OCI-M1 (cell line): Measurements from ENCODE around the gene EID3.
"Not testable (repeated sequence)": the region's sequence is repeated elsewhere in the genome, so short reads cannot be mapped to it uniquely, and the experiment has no call there.

ENCODE experiments used
- DNase-seq: peaks from one replicate; lab custom pipeline; 2025; lab: John Stamatoyannopoulos, UW

The EID3 gene

GRCh38 chr12:104312654-104313053, 9.1 kb downstream of the EID3 start:
- no peak for DNase-seq

DNA sequence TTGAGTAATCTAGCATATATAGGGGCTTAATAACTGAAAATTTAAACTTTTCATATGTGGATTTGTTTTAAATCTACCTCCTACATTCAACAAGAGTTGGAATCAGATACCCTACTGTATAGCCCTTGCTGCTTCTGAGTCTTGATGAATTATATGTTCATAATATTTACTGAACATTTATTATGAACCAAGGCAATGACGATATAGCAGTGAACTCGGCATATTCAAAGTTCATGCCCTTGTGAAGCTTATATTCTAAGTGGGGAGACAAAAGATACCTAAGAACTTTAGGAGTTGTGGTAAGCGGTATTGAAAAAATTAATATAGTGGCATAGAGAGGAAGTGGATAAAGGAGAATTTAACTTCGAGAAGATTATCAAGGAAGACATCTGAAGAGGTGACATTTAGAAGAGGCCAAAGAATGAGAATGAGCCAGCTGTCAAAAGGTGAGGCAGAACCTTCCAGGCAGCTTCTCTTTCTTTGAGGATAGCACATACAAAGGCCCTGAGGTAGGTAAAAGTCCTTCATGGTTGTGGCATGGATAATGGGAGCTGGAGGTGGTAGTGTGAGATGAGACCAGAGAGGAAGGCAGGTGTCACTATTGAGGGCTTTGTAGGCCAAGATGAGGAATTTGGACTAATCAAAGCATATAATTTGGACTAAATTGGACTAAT, 10.2 kb downstream of the EID3 start:
- DNase-seq: no peak

GRCh38 chr12:104314242-104314614, 10.7 kb downstream of the EID3 start:
- DNase-seq: no peak

- DNase-seq: no peak
Observed at GRCh38 chr12:104315326-104316224, 12.0 kb downstream of the EID3 start.

DNA sequence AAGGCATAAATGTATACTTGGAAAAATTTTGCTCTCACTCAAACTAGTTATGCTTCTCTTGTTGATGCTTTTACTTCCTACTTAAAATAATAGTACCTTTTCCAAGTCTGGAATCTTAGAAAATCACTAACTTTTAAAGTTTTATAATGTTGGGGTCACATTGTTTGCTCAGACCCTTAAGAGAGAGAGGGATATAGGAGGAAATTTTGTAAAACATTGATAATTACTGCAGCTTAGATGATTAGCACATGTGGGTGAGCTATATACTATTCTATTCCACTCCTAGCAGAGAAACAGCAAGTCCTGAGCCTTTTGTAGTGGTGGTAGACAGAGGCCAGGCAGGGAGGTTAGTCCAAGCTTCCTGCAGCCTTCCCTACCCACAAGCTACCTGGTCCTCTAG, 13.4 kb downstream of the EID3 start:
- no peak for DNase-seq

GRCh38 chr12:104317538-104318210, 14.1 kb downstream of the EID3 start:
- no peak for DNase-seq

GRCh38 chr12:104319028-104319427, 15.5 kb downstream of the EID3 start:
- no peak for DNase-seq

DNA sequence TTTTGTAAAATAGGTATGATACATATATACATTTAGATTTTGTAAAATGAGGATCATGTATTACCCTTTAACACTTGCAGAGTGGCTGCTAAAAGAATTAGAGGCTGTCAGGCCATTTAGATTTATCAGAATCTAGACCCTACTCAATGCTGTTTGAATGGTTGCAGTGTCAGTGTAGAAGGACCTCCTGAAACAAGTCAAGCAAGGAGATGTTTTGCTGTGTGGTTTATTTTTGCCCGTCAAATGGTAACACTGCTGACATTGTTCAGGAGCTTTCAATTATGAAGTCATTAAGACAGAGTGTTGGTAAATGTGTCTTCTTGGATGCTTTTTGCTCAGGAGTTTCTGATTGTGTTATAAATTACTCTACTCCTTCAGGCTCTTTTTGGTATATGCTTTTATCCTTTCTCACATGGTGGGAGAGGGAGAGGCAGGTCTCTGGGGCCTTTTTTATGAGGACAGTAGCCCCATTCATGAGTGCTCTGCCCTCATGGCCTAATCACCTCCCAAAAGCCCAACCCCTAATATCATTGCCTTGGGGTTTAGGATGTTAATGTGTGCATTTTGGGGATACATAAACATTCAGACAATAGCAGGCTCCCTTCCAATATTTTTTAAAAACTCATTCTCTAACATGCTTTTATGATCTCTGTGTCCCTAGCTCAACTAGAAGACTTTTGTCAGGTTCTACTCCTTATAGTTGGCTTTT, 16.5 kb downstream of the EID3 start:
- DNase-seq: no peak

DNA sequence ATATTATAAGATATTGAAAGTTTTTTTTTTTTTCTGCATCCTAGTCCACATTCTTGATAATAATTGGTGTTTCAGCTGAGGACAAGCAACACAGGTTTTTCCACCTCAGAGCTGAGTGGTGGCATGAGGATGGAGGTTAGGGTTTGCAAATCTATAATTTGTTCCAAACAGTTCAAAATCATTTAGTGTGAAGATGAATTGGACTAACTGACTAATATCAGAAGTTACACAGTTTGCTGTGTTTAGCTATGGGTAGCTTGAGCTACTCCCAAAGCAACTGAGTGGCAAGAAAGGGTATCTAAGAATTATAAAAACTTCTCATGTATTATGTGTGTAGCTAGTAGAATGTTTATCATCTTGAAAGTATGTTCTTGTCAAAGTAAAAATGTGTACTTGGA, 17.1 kb downstream of the EID3 start:
- no peak for DNase-seq

DNA sequence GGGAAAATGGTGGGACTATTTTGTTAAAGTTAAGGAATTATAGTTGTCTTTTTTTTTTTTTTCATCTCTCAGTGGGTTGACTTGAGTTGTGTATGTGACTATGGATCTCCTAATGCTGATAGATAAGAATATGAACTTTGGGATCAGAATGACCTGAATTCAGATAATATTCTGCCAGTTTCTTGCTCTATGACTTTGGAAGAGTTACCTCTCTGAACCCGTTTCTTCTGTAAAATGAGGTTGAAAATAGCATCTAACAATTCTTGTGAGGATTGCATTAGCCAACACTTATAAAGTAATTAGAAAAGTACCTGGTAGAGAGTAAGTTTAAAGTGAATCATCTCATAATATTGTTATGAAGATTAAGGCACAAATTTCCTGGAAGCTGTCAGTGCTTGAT, 18.4 kb downstream of the EID3 start:
- no peak for DNase-seq

DNA sequence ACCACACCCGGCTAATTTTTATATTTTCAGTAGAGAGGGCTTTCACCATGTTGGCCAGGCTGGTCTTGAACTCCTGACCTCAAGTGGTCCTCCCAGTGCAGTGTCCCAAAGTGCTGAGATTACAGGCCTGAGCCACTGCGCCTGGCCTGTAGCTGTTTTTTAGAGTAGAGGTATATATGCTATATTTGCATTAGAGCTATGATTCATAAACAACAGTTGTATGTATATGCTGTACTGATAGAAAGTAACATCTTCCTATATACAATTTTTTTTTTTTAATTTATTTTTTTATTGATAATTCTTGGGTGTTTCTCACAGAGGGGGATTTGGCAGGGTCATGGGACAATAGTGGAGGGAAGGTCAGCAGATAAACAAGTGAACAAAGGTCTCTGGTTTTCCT, 19.0 kb downstream of the EID3 start:
- DNase-seq: not testable (repeated sequence)

DNA sequence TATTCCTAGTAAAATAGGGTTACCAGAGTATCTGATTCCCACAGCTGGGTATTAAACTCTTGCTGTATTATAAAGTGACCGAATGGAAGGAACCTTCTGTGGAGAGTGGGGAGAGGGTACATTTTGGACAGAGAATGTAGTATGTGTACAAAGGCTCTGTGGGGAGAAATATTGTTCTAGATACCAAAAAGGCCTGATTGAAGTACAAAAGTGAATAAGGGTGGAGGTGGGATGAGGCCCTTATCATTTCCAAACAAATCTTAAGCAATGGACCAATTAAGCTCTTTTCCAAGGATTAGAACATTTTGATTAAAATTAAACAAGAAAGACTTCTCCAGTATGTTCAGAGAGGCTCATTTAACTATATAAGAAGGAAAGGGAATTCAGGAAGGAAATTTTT, 20.4 kb downstream of the EID3 start:
- DNase-seq: no peak

GRCh38 chr12:104328278-104328677, 24.7 kb downstream of the EID3 start:
- not testable (repeated sequence) for DNase-seq

DNA sequence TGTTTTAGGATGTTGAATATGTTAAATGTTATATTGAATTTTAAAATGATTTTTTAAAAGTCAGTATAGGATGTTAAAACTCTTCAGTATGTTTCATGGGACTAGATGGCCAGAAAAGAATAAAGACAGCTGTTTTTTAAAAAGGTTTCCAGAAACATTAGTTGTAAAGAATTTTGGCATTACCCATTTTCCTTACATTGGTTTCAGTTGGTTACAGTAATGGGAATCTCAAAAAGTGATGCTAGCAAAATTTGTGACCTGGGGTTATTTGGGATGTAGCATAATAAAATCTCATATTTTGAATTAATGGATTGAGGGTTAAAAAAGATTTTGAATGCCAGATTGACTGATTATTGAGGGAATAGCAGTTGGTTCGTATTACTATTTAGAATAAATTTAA, 25.3 kb downstream of the EID3 start:
- DNase-seq: no peak

GRCh38 chr12:104329707-104330532, 26.4 kb downstream of the EID3 start:
- DNase-seq: no peak

- no peak for DNase-seq
Observed at GRCh38 chr12:104331376-104331775, 27.8 kb downstream of the EID3 start.

DNA sequence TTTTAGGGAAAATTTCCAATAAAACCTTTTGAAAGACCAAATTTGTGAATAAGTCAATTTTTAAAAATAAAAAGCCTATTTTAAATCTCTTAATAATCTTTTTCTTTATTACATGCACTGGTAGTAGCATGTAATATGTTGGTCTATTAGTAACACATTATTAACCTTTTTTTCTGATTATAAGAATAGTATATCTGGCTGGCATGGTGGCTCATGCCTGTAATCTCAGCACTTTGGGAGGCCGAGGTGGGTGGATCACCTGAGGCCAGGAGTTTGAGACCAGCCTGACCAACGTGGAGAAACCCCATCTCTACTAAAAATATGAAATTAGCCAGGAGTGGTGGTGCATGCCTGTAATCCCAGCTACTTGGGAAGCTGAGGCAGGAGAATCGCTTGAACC, 28.7 kb downstream of the EID3 start:
- DNase-seq: not testable (repeated sequence)

- no peak for DNase-seq
Observed at GRCh38 chr12:104333692-104334255, 30.2 kb downstream of the EID3 start.

GRCh38 chr12:104334581-104334980, 31.0 kb downstream of the EID3 start:
- DNase-seq: no peak

- no peak for DNase-seq
Observed at GRCh38 chr12:104336115-104336514, 32.6 kb downstream of the EID3 start.

GRCh38 chr12:104337030-104337558, 33.6 kb downstream of the EID3 start:
- DNase-seq: no peak
